Panc1 (cell line): ENCODE measurements around the gene KDM5C. TPM values are rescaled to one million over a fixed set of nuclear protein-coding genes. Genes with fewer than 3 reads are reported as not detected.
A peak's percentile ranks its signal among the peaks of the same experiment; 100 is the strongest.

ENCODE experiments used
- ATAC-seq: fragments of 200-7000 bp; cut with Tn5 transposase; 2 replicates; pipeline ENCODE4 v1.9.1; 2020; ENCODE audit warnings: mild to moderate bottlenecking, moderate library complexity
- BruUV-seq: library from RNA; stranded (reverse); fragments of 400-500 nt; replicated peaks from 2 replicates; lab custom pipeline; 2021; lab: Mats Ljungman, UMichigan
- CTCF ChIA-PET: fragments of 300-600 bp; sonication (Branson Sonifier 250); formaldehyde crosslinking; loops from one replicate; lab custom pipeline; 2022; ENCODE audit warnings: antibody characterized with exemption; lab: Charles Lee
- POLR2A ChIA-PET: fragments of 300-600 bp; sonication (Branson Sonifier 250); formaldehyde crosslinking; loops from one replicate; lab custom pipeline; 2022; ENCODE audit warnings: antibody characterized with exemption; lab: Charles Lee
- DNase-seq: peaks from one replicate; pipeline ENCODE4 v3.0.0-alpha.2; 2010; ENCODE audit warnings: low read depth, low spot score
- H3K27ac ChIP-seq: 2 replicates; pipeline ENCODE4 v1.5.1; 2011; ENCODE audit warnings: mild to moderate bottlenecking, low read length, inconsistent platforms
- H3K27me3 ChIP-seq: fragments of 200-500 bp; sonication (Bioruptor generic); 2 replicates; pipeline ENCODE4 v1.6.0; 2014; ENCODE audit warnings: low read length, inconsistent platforms; ENCODE audit not compliant: control insufficient read depth, insufficient read depth
- H3K36me3 ChIP-seq: fragments of 200-500 bp; sonication (Bioruptor generic); 2 replicates; pipeline ENCODE4 v1.5.1; 2014; ENCODE audit warnings: inconsistent platforms, mild to moderate bottlenecking, low read length, moderate library complexity; ENCODE audit not compliant: control insufficient read depth, insufficient read depth
- H3K4me1 ChIP-seq: 2 replicates; pipeline ENCODE4 v1.5.1; 2011; ENCODE audit warnings: inconsistent platforms, mild to moderate bottlenecking, low read length, moderate library complexity; ENCODE audit not compliant: control insufficient read depth, insufficient read depth
- H3K4me3 ChIP-seq, 2 experiments: 2 replicates each; pipeline ENCODE4 v1.5.1; 2011 to 2012; ENCODE audit warnings: low read depth in 2 of 2, low read length in 2 of 2, mild to moderate bottlenecking in 2 of 2, inconsistent platforms in 1 of 2, moderate library complexity in 1 of 2
- H3K9me3 ChIP-seq: fragments of 200-500 bp; sonication (Bioruptor generic); 2 replicates; pipeline ENCODE4 v1.5.1; 2014; ENCODE audit warnings: low read depth, mild to moderate bottlenecking, inconsistent platforms, low read length, moderate library complexity; ENCODE audit not compliant: control insufficient read depth, insufficient read depth
- POLR2AphosphoS5 ChIP-seq: IDR thresholded peaks from 2 replicates; pipeline ENCODE4 v1.6.1; 2012; ENCODE audit warnings: mild to moderate bottlenecking, low read depth, low read length, moderate library complexity
- SIN3A ChIP-seq: IDR thresholded peaks from 2 replicates; pipeline ENCODE4 v1.6.1; 2012; ENCODE audit warnings: low read depth, mild to moderate bottlenecking, low read length, moderate library complexity, borderline replicate concordance; ENCODE audit not compliant: insufficient read depth
- TCF7L2 ChIP-seq: IDR thresholded peaks from 2 replicates; pipeline ENCODE4 v1.6.1; 2011; ENCODE audit warnings: mild to moderate bottlenecking, low read depth, low read length, inconsistent platforms
- in situ Hi-C: cut with HindIII; loops from 2 replicates; pipeline ENCODE4 v1.10.0; 2016; ENCODE audit warnings: low sequenced_read_pairs, low pct_unique_long_range_greater_than_20kb
- intact Hi-C: fragments of 100-400 bp; cut with micrococcal nuclease; formaldehyde crosslinking; loops from one replicate; pipeline ENCODE4 v1.10.0; 2022; ENCODE audit not compliant: unreplicated experiment
- microRNA-seq: library from miRNA; unstranded; fragments of <30 nt; microRNA quantifications from one replicate; pipeline ENCODE4 v1.1.0, GENCODE V29; 2020; ENCODE audit not compliant: unreplicated experiment
- total RNA-seq: library from RNA; stranded (reverse); gene quantifications from one replicate; pipeline ENCODE4 v1.2.1, GENCODE V29; 2021; ENCODE audit not compliant: unreplicated experiment
- TF ChIP-seq, protein P1 (sequence below): fragments of 450-650 bp; IDR thresholded peaks from 2 replicates; pipeline ENCODE4 v1.5.1; 2017; ENCODE audit warnings: mild to moderate bottlenecking
- TF ChIP-seq, protein P2 (sequence below), 2 experiments: IDR thresholded peaks; 2 replicates each; pipeline ENCODE4 v1.6.1; 2011 to 2012; ENCODE audit warnings: low read depth in 2 of 2, control low read depth in 1 of 2, low read length in 1 of 2, mild to moderate bottlenecking in 1 of 2, moderate library complexity in 1 of 2; ENCODE audit not compliant: insufficient read depth in 1 of 2

KDM5C gene
- total RNA-seq, 1 experiment from 2014 or later = 104 TPM

DNA sequence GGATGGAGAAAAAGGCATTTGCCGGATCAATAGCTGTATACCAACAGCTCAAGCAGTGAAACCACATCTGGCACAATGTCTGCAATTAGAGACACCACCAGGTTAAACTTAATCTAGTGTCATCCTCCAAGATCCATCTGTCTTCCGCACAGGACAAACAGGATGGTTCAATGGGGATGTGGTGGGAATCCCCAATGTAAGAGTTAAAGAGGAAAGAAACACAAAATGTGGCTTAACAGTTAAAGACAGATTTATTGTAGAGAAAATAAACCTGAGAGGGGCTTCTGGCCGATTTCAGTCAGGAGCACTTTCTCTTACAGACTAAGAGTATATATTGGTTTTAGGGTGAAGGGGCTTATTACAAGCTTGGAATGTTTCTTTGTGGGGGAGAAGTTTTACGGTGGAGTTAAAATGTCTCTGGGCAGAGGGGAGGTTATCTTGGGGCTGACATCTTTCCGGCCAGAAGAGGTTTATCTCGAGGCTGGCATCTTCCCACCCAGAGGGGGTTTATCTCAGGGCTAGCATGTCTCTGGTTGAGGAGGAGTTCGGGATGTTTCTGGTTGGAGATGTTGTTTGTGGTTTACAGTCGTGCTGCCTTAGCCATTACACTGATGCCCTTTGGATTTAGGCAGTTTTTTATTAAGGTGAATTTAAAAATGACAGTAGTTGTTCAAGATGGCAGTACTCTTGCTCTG, 69.3 kb downstream of the KDM5C start:
- no peak for TF ChIP-seq SIN3A
- TF ChIP-seq, protein P1, sequence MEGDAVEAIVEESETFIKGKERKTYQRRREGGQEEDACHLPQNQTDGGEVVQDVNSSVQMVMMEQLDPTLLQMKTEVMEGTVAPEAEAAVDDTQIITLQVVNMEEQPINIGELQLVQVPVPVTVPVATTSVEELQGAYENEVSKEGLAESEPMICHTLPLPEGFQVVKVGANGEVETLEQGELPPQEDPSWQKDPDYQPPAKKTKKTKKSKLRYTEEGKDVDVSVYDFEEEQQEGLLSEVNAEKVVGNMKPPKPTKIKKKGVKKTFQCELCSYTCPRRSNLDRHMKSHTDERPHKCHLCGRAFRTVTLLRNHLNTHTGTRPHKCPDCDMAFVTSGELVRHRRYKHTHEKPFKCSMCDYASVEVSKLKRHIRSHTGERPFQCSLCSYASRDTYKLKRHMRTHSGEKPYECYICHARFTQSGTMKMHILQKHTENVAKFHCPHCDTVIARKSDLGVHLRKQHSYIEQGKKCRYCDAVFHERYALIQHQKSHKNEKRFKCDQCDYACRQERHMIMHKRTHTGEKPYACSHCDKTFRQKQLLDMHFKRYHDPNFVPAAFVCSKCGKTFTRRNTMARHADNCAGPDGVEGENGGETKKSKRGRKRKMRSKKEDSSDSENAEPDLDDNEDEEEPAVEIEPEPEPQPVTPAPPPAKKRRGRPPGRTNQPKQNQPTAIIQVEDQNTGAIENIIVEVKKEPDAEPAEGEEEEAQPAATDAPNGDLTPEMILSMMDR = no peak
- no peak for TF ChIP-seq TCF7L2
- TF ChIP-seq POLR2AphosphoS5 = no peak
- TF ChIP-seq, protein P2, sequence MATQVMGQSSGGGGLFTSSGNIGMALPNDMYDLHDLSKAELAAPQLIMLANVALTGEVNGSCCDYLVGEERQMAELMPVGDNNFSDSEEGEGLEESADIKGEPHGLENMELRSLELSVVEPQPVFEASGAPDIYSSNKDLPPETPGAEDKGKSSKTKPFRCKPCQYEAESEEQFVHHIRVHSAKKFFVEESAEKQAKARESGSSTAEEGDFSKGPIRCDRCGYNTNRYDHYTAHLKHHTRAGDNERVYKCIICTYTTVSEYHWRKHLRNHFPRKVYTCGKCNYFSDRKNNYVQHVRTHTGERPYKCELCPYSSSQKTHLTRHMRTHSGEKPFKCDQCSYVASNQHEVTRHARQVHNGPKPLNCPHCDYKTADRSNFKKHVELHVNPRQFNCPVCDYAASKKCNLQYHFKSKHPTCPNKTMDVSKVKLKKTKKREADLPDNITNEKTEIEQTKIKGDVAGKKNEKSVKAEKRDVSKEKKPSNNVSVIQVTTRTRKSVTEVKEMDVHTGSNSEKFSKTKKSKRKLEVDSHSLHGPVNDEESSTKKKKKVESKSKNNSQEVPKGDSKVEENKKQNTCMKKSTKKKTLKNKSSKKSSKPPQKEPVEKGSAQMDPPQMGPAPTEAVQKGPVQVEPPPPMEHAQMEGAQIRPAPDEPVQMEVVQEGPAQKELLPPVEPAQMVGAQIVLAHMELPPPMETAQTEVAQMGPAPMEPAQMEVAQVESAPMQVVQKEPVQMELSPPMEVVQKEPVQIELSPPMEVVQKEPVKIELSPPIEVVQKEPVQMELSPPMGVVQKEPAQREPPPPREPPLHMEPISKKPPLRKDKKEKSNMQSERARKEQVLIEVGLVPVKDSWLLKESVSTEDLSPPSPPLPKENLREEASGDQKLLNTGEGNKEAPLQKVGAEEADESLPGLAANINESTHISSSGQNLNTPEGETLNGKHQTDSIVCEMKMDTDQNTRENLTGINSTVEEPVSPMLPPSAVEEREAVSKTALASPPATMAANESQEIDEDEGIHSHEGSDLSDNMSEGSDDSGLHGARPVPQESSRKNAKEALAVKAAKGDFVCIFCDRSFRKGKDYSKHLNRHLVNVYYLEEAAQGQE (IDR thresholded peaks at IDR 0.05; ENCODE audit: insufficient read depth in 1 of 2, low read depth in 2 of 2, low read length in 1 of 2) = no peak
- no peak for ATAC-seq
- H3K4me3 ChIP-seq = no peak overlapping the region
- H3K36me3 ChIP-seq = no peaks in the 10 kb centered on the region
- no TSS peak for BruUV-seq
- H3K27ac ChIP-seq = no peak overlapping the region
- POLR2A ChIA-PET = no interaction called here
- H3K4me1 ChIP-seq = no peaks in the 10 kb centered on the region
- no peak for DNase-seq
- intact Hi-C loops (no loop called here), in situ Hi-C loops (no loop called here)
- CTCF ChIA-PET = no interaction called here
- 0 out of 2 replicates have a peak, but pooled peaks cover 3% of the 10 kb centered on the region for H3K9me3 ChIP-seq
- no peaks in the 10 kb centered on the region for H3K27me3 ChIP-seq

DNA sequence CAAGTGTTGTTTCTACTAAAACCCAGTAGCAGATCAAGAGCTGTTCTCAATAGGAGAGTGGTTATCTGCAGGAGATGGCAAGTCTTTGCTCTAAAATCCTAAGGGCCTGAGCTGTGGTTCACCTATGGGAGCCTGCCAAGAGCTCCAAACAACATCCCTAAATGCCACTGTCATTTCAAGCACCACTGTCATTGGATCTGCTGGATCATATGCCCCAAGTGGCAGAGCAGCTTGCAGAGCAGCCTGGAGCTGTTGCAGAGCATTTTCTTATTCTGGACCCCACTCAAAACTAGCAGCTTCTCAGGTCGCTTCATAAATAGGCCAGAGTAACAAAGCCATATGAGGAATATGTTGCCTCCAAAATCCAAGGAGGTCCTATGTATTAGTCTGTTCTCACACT, 71.4 kb downstream of the KDM5C start:
- in situ Hi-C loops = no loop called here
- intact Hi-C loops = no loop called here
- POLR2A ChIA-PET = no interaction called here

More for the DNA sequence above, 71.4 kb downstream of the KDM5C start:
- Histone ChIP-seq H3K9me3 (0 out of 2 replicates have a peak, but pooled peaks cover 3% of the 10 kb centered on the region), H3K27ac (no peak overlapping the region), H3K4me3 (no peak overlapping the region), H3K4me1 (no peaks in the 10 kb centered on the region), H3K27me3 (no peaks in the 10 kb centered on the region), H3K36me3 (no peaks in the 10 kb centered on the region)
- no TSS peak for BruUV-seq
- ATAC-seq = no peak
- DNase-seq = no peak
- TF ChIP-seq SIN3A = no peak
- no peak for TF ChIP-seq POLR2AphosphoS5
- CTCF ChIA-PET = no interaction called here

Small RNA genes within 50 kb of the gene (microRNA-seq; reads per million reads assigned to microRNA genes)
- gene MIR6894 (3.5 reads per million, percentile 5 among the genes with 10 or more reads in this experiment), gene MIR6895 (not detected)

Other genes starting within 250 kb of the KDM5C start
- gene GPR173, start 176.4 kb downstream of the KDM5C start, total RNA-seq = 0.13 TPM
- gene TSPYL2, start 142.8 kb downstream of the KDM5C start, total RNA-seq = 25.0 TPM
- 6.8 TPM for gene KANTR, start 131.1 kb downstream of the KDM5C start, total RNA-seq
- gene IQSEC2, start 56.4 kb upstream of the KDM5C start, total RNA-seq = 38.8 TPM
- 111 TPM for gene SMC1A, start 197.4 kb upstream of the KDM5C start, total RNA-seq
- gene RIBC1, start 197.7 kb upstream of the KDM5C start, total RNA-seq = 1.1 TPM
- gene HSD17B10, start 209.2 kb upstream of the KDM5C start, total RNA-seq = 216 TPM